Trophoblast cell (in vitro differentiated cells and primary cell): ENCODE data around the gene NPHP4.

Experiments used
- DNase-seq, 2 donors: peaks; one replicate each; pipeline ENCODE4 v3.0.0-alpha.2; 2016
- H2AFZ ChIP-seq: 2 replicates; pipeline ENCODE4 v1.6.1; 2013; ENCODE audit warnings: low read length, moderate library complexity, mild to moderate bottlenecking; ENCODE audit not compliant: insufficient read depth, poor library complexity
- H2AK5ac ChIP-seq: 2 replicates; pipeline ENCODE4 v1.6.1; 2013; ENCODE audit warnings: mild to moderate bottlenecking, low read length
- H2BK120ac ChIP-seq: 2 replicates; pipeline ENCODE4 v1.6.1; 2013; ENCODE audit warnings: low read length, mild to moderate bottlenecking, moderate library complexity; ENCODE audit not compliant: insufficient read depth, poor library complexity
- H2BK12ac ChIP-seq: 2 replicates; pipeline ENCODE4 v1.6.1; 2013; ENCODE audit warnings: mild to moderate bottlenecking, low read length, moderate library complexity
- H2BK5ac ChIP-seq: 2 replicates; pipeline ENCODE4 v1.6.1; 2013; ENCODE audit warnings: low read length, low read depth, moderate library complexity, mild to moderate bottlenecking; ENCODE audit not compliant: poor library complexity
- H3K14ac ChIP-seq: 2 replicates; pipeline ENCODE4 v1.6.1; 2013; ENCODE audit warnings: mild to moderate bottlenecking, low read length
- H3K18ac ChIP-seq: 2 replicates; pipeline ENCODE4 v1.6.1; 2013; ENCODE audit warnings: mild to moderate bottlenecking, low read length
- H3K23ac ChIP-seq: 2 replicates; pipeline ENCODE4 v1.6.1; 2013; ENCODE audit warnings: low read length
- H3K27ac ChIP-seq: 2 replicates; pipeline ENCODE4 v1.5.1; 2013; ENCODE audit warnings: low read depth, mild to moderate bottlenecking, inconsistent platforms, low read length, moderate library complexity
- H3K27me3 ChIP-seq: 2 replicates; pipeline ENCODE4 v1.6.1; 2013; ENCODE audit warnings: inconsistent platforms, mild to moderate bottlenecking, low read length, moderate library complexity; ENCODE audit not compliant: insufficient read depth
- H3K36me3 ChIP-seq, 2 experiments: 1 replicate in 1 of 2; 2 replicates in 1 of 2; pipeline ENCODE4 v1.6.1; 2013; ENCODE audit warnings: low read length in 2 of 2, mild to moderate bottlenecking in 2 of 2, moderate library complexity in 1 of 2; ENCODE audit not compliant: insufficient read depth in 2 of 2, control insufficient read depth in 1 of 2
- H3K4ac ChIP-seq: 2 replicates; pipeline ENCODE4 v1.6.1; 2013; ENCODE audit warnings: low read depth, mild to moderate bottlenecking, low read length, moderate library complexity
- H3K4me1 ChIP-seq, 2 experiments: 1 replicate in 1 of 2; 2 replicates in 1 of 2; pipeline ENCODE4 v1.6.1; 2013; ENCODE audit warnings: low read length in 2 of 2, mild to moderate bottlenecking in 2 of 2, moderate library complexity in 1 of 2; ENCODE audit not compliant: insufficient read depth in 2 of 2, control insufficient read depth in 1 of 2
- H3K4me2 ChIP-seq: 2 replicates; pipeline ENCODE4 v1.6.1; 2013; ENCODE audit warnings: inconsistent platforms, mild to moderate bottlenecking, low read length, moderate library complexity
- H3K4me3 ChIP-seq: 2 replicates; pipeline ENCODE4 v1.5.1; 2013; ENCODE audit warnings: mild to moderate bottlenecking, low read depth, low read length, inconsistent platforms
- H3K79me1 ChIP-seq: one replicate; pipeline ENCODE4 v1.6.1; 2013; ENCODE audit warnings: low read length
- H3K79me2 ChIP-seq: 2 replicates; pipeline ENCODE4 v1.6.1; 2013; ENCODE audit warnings: low read length, mild to moderate bottlenecking; ENCODE audit not compliant: control insufficient read depth, insufficient read depth, poor library complexity
- H3K9ac ChIP-seq: 2 replicates; pipeline ENCODE4 v1.6.1; 2013; ENCODE audit warnings: mild to moderate bottlenecking, low read length
- H3K9me3 ChIP-seq: 2 replicates; pipeline ENCODE4 v1.6.1; 2013; ENCODE audit warnings: low read depth, mild to moderate bottlenecking, control low read depth, inconsistent platforms, low read length; ENCODE audit not compliant: insufficient read depth
- H4K12ac ChIP-seq: 2 replicates; pipeline ENCODE4 v1.6.1; 2013; ENCODE audit warnings: low read depth, mild to moderate bottlenecking, low read length, moderate library complexity
- H4K8ac ChIP-seq: 2 replicates; pipeline ENCODE4 v1.6.1; 2013; ENCODE audit warnings: low read depth, mild to moderate bottlenecking, low read length, moderate library complexity
- H4K91ac ChIP-seq: one replicate; pipeline ENCODE4 v1.6.1; 2013; ENCODE audit warnings: low read depth, mild to moderate bottlenecking, low read length, moderate library complexity
- WGBS: extraction: QIAGEN DNeasy Blood & Tissue Kit; methylation state at CpG from one replicate; pipeline ENCODE4 v1.1.7; 2013; ENCODE audit warnings: missing lambda C conversion rate; ENCODE audit not compliant: insufficient read length, insufficient coverage; ENCODE audit errors: extremely low coverage; 5-methylcytosine and 5-hydroxymethylcytosine counted together

NPHP4 gene

GRCh38 chr1:5877001-5877400 is 115.2 kb downstream of the NPHP4 start:
- Histone ChIP-seq H3K18ac (no peak overlapping the region), H3K4ac (no peak overlapping the region), H3K79me1 (no peaks in the 10 kb centered on the region), H3K27ac (no peak overlapping the region), H3K9ac (no peak overlapping the region), H4K8ac (no peak overlapping the region), H3K36me3 (peaks cover 0 to 11% of the 10 kb centered on the region in 2 experiments), H3K14ac (no peak overlapping the region), H4K12ac (no peak overlapping the region), H3K27me3 (no peaks in the 10 kb centered on the region), H2BK12ac (no peak overlapping the region), H3K79me2 (no peaks in the 10 kb centered on the region), H3K9me3 (peaks cover 6% of the 10 kb centered on the region), H3K4me1 (peaks cover 0 to 2% of the 10 kb centered on the region in 2 experiments), H2AFZ (no peak overlapping the region), H3K23ac (no peak overlapping the region), H2BK120ac (no peak overlapping the region), H2BK5ac (no peak overlapping the region), H4K91ac (no peak overlapping the region), H3K4me2 (no peak overlapping the region), H3K4me3 (no peak overlapping the region), H2AK5ac (no peak overlapping the region)
- WGBS, result no CpG with 5 or more reads among the region's 22 CpGs
- DNase-seq, result no peak

GRCh38 chr1:5876094-5876650 is 116.1 kb downstream of the NPHP4 start:
- Histone ChIP-seq H4K12ac (no peak overlapping the region), H3K9me3 (peaks cover 3% of the 10 kb centered on the region), H3K4me2 (no peak overlapping the region), H3K23ac (no peak overlapping the region), H3K4me3 (no peak overlapping the region), H2BK120ac (no peak overlapping the region), H3K14ac (no peak overlapping the region), H3K18ac (no peak overlapping the region), H3K9ac (no peak overlapping the region), H2AK5ac (no peak overlapping the region), H4K91ac (no peak overlapping the region), H3K27me3 (no peaks in the 10 kb centered on the region), H2BK12ac (no peak overlapping the region), H3K27ac (no peak overlapping the region), H3K36me3 (peaks cover 0 to 11% of the 10 kb centered on the region in 2 experiments), H3K4me1 (no peaks in the 10 kb centered on the region), H3K79me2 (no peaks in the 10 kb centered on the region), H2BK5ac (no peak overlapping the region), H3K79me1 (no peaks in the 10 kb centered on the region), H3K4ac (no peak overlapping the region), H2AFZ (no peak overlapping the region), H4K8ac (no peak overlapping the region)
- no peak for DNase-seq
- WGBS, result no CpG with 5 or more reads among the region's 7 CpGs

GRCh38 chr1:5875345-5875910 is 116.8 kb downstream of the NPHP4 start:
- Histone ChIP-seq H3K14ac (no peak overlapping the region), H2BK120ac (no peak overlapping the region), H2BK5ac (no peak overlapping the region), H3K4me1 (no peaks in the 10 kb centered on the region), H2BK12ac (no peak overlapping the region), H3K79me1 (no peaks in the 10 kb centered on the region), H3K9ac (no peak overlapping the region), H4K12ac (no peak overlapping the region), H4K8ac (no peak overlapping the region), H3K79me2 (no peaks in the 10 kb centered on the region), H3K4ac (no peak overlapping the region), H4K91ac (no peak overlapping the region), H3K4me2 (no peak overlapping the region), H3K36me3 (peaks cover 0 to 11% of the 10 kb centered on the region in 2 experiments), H3K23ac (no peak overlapping the region), H3K27ac (no peak overlapping the region), H3K27me3 (no peaks in the 10 kb centered on the region), H3K18ac (no peak overlapping the region), H2AK5ac (no peak overlapping the region), H2AFZ (no peak overlapping the region), H3K4me3 (no peak overlapping the region), H3K9me3 (peaks cover 3% of the 10 kb centered on the region)
- no CpG with 5 or more reads among the region's 15 CpGs for WGBS
- DNase-seq, result no peak

- Histone ChIP-seq H2AK5ac (no peak overlapping the region), H3K4me3 (no peak overlapping the region), H4K91ac (no peak overlapping the region), H3K36me3 (peaks cover 0 to 8% of the 10 kb centered on the region in 2 experiments), H3K14ac (no peak overlapping the region), H3K27me3 (no peaks in the 10 kb centered on the region), H3K18ac (no peak overlapping the region), H2BK12ac (no peak overlapping the region), H3K79me2 (no peaks in the 10 kb centered on the region), H2BK5ac (no peak overlapping the region), H3K9me3 (no peaks in the 10 kb centered on the region), H3K23ac (no peak overlapping the region), H4K8ac (no peak overlapping the region), H3K79me1 (no peaks in the 10 kb centered on the region), H4K12ac (no peak overlapping the region), H3K27ac (no peak overlapping the region), H3K4ac (no peak overlapping the region), H3K4me2 (no peak overlapping the region), H2AFZ (no peak overlapping the region), H3K9ac (no peak overlapping the region), H3K4me1 (no peaks in the 10 kb centered on the region), H2BK120ac (no peak overlapping the region)
- WGBS, result no CpG with 5 or more reads among the region's 41 CpGs
- DNase-seq, result no peak
These were observed 117.7 kb downstream of the NPHP4 start for GRCh38 chr1:5874416-5875110.
